ENCODE measurements around the gene PLXDC2. TPM values are rescaled to one million over a fixed set of nuclear protein-coding genes. Genes with fewer than 3 reads are reported as not detected.

The PLXDC2 gene
- total and polyA plus RNA-seq, 2 donors = 7.1 to 8.0 TPM

DNA sequence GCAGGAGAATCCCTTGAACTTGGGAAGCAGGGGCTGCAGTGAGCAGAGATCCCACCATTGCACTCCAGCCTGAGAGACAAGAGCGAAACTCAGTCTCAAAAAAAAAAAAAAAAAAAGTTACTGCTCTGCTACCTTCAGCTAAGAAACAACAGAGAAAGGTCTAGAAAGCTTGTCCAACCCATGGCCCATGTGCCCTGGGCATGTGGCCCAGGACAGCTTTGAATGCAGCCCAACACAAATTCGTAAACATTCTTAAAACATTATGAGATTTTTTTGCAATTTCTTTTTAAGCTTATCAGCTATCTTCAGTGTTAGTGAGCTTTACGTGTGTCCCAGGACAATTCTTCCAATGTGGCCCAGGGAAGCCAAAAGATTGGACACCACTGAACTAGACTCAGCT, 22.9 kb downstream of the PLXDC2 start:
- Histone ChIP-seq H3K4me1 (ENCODE audit: control insufficient read depth in 2 of 2, insufficient read depth in 2 of 2, low read length in 2 of 2) (no peaks in the 10 kb centered on the region), H3K4me3 (ENCODE audit: low read length in 2 of 2) (no peak overlapping the region), H3K27me3 (ENCODE audit: control insufficient read depth in 2 of 2, insufficient read depth in 1 of 2, low read length in 1 of 2) (no peaks in the 10 kb centered on the region), H3K27ac (ENCODE audit: low read depth in 1 of 2, low read length in 1 of 2) (no peak overlapping the region), H3K36me3 (ENCODE audit: control insufficient read depth in 2 of 2, insufficient read depth in 2 of 2, low read length in 1 of 2) (no peaks in the 10 kb centered on the region), H3K9me3 (ENCODE audit: control insufficient read depth in 2 of 2, insufficient read depth in 1 of 2, low read length in 1 of 2) (no peaks in the 10 kb centered on the region)
- WGBS = 95% methylated on average over 3 of the region's 3 CpGs
- DNase-seq (ENCODE audit: low read depth in 6 of 9, low spot score in 9 of 9) = no peak

DNA sequence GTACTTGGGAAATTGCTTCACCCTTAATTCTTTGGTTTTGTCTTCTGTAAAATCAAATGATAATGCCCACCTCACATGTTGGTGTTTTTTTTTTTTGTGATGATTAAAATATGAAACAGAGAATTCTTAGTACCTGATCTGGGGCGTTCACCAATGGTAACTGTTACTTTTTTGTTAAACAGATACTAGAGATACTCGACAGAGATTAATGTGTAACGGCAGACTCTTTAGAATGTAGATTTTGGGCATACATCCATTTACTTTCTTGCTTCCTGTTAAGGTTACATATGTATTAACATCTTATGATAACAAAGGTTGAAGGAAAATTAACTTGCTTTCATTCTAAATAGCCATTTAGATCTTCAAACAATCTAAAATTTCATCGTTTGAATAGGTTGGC, 23.3 kb downstream of the PLXDC2 start:
- Histone ChIP-seq H3K4me3 (ENCODE audit: low read length in 2 of 2) (no peak overlapping the region), H3K27me3 (ENCODE audit: control insufficient read depth in 2 of 2, insufficient read depth in 1 of 2, low read length in 1 of 2) (no peaks in the 10 kb centered on the region), H3K4me1 (ENCODE audit: control insufficient read depth in 2 of 2, insufficient read depth in 2 of 2, low read length in 2 of 2) (no peaks in the 10 kb centered on the region), H3K9me3 (ENCODE audit: control insufficient read depth in 2 of 2, insufficient read depth in 1 of 2, low read length in 1 of 2) (no peaks in the 10 kb centered on the region), H3K36me3 (ENCODE audit: control insufficient read depth in 2 of 2, insufficient read depth in 2 of 2, low read length in 1 of 2) (no peaks in the 10 kb centered on the region), H3K27ac (ENCODE audit: low read depth in 1 of 2, low read length in 1 of 2) (no peak overlapping the region)
- 93% methylated on average over 4 of the region's 4 CpGs for WGBS
- DNase-seq (ENCODE audit: low read depth in 6 of 9, low spot score in 9 of 9) = no peak

DNA sequence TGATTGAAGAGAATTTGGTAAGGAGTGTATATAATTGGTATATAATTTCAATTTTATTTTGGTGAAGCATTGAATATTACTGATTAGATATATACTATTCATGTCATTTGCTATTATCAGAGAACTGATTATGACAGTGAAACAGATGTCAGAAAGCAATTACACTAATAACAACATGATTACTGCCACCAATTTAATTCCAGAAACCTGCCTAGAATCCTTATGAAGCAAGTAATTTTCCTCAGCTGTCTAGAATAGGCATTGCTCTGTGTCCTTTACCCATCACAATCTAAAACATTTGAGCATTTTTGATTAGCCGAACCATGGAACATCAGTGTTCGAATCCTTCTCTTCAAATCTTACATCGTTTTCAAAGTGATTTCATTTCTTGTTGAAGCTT, 24.5 kb downstream of the PLXDC2 start:
- no peaks in the 10 kb centered on the region for H3K9me3 ChIP-seq (ENCODE audit: control insufficient read depth in 2 of 2, insufficient read depth in 1 of 2, low read length in 1 of 2)
- DNase-seq (ENCODE audit: low read depth in 6 of 9, low spot score in 9 of 9) = no peak
- H3K4me3 ChIP-seq (ENCODE audit: low read length in 2 of 2) = no peak overlapping the region
- H3K4me1 ChIP-seq (ENCODE audit: control insufficient read depth in 2 of 2, insufficient read depth in 2 of 2, low read length in 2 of 2) = no peaks in the 10 kb centered on the region
- H3K27me3 ChIP-seq (ENCODE audit: control insufficient read depth in 2 of 2, insufficient read depth in 1 of 2, low read length in 1 of 2) = no peaks in the 10 kb centered on the region
- no peak overlapping the region for H3K27ac ChIP-seq (ENCODE audit: low read depth in 1 of 2, low read length in 1 of 2)
- 96% methylated on average over 3 of the region's 3 CpGs for WGBS
- H3K36me3 ChIP-seq (ENCODE audit: control insufficient read depth in 2 of 2, insufficient read depth in 2 of 2, low read length in 1 of 2) = no peaks in the 10 kb centered on the region

DNA sequence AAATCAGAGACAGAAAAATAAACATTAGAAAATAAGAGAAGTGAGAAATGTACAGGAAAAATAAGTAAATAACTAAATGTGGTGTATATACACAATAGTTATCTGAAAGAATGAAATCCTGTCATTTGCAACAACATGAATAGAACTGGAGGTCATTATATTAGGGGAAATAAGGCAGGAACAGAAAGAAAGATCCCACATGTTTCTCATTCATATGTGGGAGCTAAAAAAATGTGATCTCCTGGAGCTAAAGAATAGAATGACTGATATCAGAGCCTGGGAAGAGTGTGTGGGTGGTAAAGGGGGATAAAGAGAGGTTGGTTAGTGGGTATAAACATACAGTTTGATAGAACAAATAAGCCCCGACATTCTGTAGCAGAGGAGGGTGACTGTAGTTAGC, 27.3 kb downstream of the PLXDC2 start:
- no peak for DNase-seq (ENCODE audit: low read depth in 6 of 9, low spot score in 9 of 9)
- 89% methylated on average over 1 of the region's 1 CpG for WGBS

DNA sequence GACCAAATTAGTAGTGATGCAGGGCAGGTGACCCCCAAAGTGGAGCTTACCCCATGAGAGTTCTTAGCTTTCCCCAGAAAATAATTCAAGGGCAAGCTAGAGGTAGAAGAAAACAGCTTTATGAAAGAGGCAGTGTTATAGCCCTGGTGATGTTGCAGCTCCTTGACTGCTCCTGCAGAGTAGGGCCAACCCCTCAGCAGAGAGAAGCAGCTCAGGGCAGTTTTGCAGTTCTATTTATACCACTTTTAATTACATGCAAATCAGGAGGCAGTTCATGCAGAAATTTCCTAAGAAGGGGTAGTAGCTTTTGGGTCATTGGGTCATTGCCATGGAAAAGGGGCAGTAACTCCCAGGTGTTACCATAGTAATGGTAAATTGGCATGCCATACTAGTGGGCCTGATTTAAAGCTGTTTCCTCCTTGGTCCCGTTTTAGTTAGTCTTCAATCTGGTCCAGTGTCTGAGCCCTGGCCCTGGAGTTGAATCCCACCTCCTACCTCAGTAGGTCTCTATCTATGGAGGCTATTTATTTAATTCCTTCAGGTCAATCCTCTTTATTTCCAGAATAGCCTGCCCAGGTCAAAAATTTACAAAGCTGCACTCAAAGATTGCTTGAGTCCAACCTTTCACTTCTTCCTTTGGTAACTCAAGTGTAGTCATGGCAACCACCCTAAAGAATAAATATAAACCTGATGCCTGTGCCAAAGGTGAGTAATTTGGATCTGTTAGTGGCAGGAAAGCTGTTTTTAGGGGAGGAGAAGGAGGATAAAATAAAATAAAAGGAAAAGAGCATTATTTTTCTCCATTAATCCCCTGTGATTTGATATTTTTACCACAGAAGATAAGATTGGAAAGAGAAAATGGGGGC, 29.5 kb downstream of the PLXDC2 start:
- WGBS = 98% methylated on average over 1 of the region's 1 CpG
- Histone ChIP-seq H3K27me3 (ENCODE audit: control insufficient read depth in 2 of 2, insufficient read depth in 1 of 2, low read length in 1 of 2) (no peaks in the 10 kb centered on the region), H3K4me1 (ENCODE audit: control insufficient read depth in 2 of 2, insufficient read depth in 2 of 2, low read length in 2 of 2) (no peaks in the 10 kb centered on the region), H3K4me3 (ENCODE audit: low read length in 2 of 2) (no peak overlapping the region), H3K36me3 (ENCODE audit: control insufficient read depth in 2 of 2, insufficient read depth in 2 of 2, low read length in 1 of 2) (no peaks in the 10 kb centered on the region), H3K27ac (ENCODE audit: low read depth in 1 of 2, low read length in 1 of 2) (no peak overlapping the region), H3K9me3 (ENCODE audit: control insufficient read depth in 2 of 2, insufficient read depth in 1 of 2, low read length in 1 of 2) (no peaks in the 10 kb centered on the region)
- DNase-seq (ENCODE audit: low read depth in 6 of 9, low spot score in 9 of 9) = no peak

More for the DNA sequence above, 27.3 kb downstream of the PLXDC2 start:
- H3K27me3 ChIP-seq (ENCODE audit: control insufficient read depth in 2 of 2, insufficient read depth in 1 of 2, low read length in 1 of 2) = no peaks in the 10 kb centered on the region
- H3K4me3 ChIP-seq (ENCODE audit: low read length in 2 of 2) = no peak overlapping the region
- H3K27ac ChIP-seq (ENCODE audit: low read depth in 1 of 2, low read length in 1 of 2) = no peak overlapping the region
- H3K9me3 ChIP-seq (ENCODE audit: control insufficient read depth in 2 of 2, insufficient read depth in 1 of 2, low read length in 1 of 2) = no peaks in the 10 kb centered on the region
- H3K36me3 ChIP-seq (ENCODE audit: control insufficient read depth in 2 of 2, insufficient read depth in 2 of 2, low read length in 1 of 2) = no peaks in the 10 kb centered on the region
- H3K4me1 ChIP-seq (ENCODE audit: control insufficient read depth in 2 of 2, insufficient read depth in 2 of 2, low read length in 2 of 2) = no peaks in the 10 kb centered on the region

DNA sequence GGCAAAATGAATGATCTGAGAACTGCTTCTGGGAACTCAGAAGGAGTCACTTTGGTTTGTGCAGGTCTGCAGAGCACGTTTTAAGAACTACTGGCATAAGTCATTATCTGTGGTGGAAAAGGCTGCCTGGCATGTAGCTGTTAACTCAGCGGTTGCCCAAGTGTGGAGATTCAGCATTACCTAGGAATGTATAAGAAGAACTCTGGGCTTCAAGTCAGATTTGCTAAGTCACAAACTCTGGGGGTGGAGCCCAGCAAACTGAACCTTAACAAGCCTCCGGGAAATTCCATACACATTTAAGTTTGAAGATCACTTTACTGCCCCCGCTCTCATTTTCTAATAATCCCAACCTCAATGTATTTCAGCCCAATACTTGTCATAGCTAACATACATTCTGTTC, 31.1 kb downstream of the PLXDC2 start:
- Histone ChIP-seq H3K9me3 (ENCODE audit: control insufficient read depth in 2 of 2, insufficient read depth in 1 of 2, low read length in 1 of 2) (no peaks in the 10 kb centered on the region), H3K36me3 (ENCODE audit: control insufficient read depth in 2 of 2, insufficient read depth in 2 of 2, low read length in 1 of 2) (no peaks in the 10 kb centered on the region), H3K27ac (ENCODE audit: low read depth in 1 of 2, low read length in 1 of 2) (no peak overlapping the region), H3K4me1 (ENCODE audit: control insufficient read depth in 2 of 2, insufficient read depth in 2 of 2, low read length in 2 of 2) (no peaks in the 10 kb centered on the region), H3K4me3 (ENCODE audit: low read length in 2 of 2) (no peak overlapping the region), H3K27me3 (ENCODE audit: control insufficient read depth in 2 of 2, insufficient read depth in 1 of 2, low read length in 1 of 2) (no peaks in the 10 kb centered on the region)
- 91% methylated on average over 4 of the region's 4 CpGs for WGBS
- no peak for DNase-seq (ENCODE audit: low read depth in 6 of 9, low spot score in 9 of 9)

DNA sequence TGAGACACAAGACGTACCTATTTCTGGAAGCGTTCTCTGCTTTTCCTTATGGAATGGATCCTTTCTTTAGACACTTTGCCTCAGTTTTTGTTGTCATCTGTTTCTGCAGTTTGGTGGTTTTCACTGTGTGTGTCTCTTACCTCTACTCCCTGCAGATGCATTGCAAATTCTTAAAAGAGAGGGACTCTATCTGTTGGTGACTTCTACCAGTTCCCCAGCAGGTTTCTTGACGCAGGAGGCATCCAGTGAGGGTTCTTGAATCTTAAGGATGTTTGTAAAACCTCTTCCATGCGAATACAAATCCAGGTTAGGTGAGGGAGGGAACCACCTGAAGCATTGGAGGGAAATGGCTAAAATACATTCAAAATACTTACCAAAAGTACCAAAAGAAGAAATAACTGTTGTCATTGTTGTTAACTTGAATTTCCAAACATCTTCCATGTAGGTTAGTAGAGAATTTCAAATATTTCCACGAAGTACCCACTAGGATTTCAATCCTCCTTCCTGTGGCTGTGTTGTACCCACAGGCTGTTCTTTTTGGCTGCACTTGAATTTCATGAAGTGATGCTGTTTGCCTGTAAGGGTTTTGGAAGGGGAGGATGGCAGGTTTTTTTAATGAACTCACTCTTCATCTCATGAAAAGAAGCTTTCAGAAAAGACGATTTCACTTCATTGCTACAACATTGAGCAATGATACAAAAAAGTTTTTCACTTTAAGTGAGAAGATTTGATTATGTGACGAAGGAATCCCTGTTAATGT, 32.2 kb downstream of the PLXDC2 start:
- WGBS = 93% methylated on average over 7 of the region's 7 CpGs
- no peak for DNase-seq (ENCODE audit: low read depth in 6 of 9, low spot score in 9 of 9)

DNA sequence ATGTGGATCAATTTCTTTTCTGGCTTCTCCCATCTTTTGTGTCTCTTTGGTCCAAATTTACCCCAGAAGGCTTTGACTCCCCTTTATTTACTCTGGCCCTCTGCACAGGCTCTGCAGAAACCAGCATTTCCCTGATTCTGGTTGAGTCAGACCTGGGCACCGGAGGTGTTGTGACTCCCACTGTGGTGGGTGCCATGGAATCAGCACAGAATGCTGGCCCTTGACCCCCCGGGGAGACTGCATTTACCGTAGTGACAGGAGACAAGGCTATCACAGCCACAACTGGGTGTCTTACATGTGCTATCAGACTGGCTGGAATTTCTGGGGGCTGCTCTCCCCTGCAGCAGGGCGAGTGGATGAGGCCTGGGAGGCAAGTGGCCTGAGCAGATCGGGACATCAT, 37.6 kb downstream of the PLXDC2 start:
- WGBS = 87% methylated on average over 5 of the region's 5 CpGs
- H3K27me3 ChIP-seq (ENCODE audit: control insufficient read depth in 2 of 2, insufficient read depth in 1 of 2, low read length in 1 of 2) = no peaks in the 10 kb centered on the region
- H3K4me3 ChIP-seq (ENCODE audit: low read length in 2 of 2) = no peak overlapping the region
- no peak overlapping the region for H3K27ac ChIP-seq (ENCODE audit: low read depth in 1 of 2, low read length in 1 of 2)
- no peak for DNase-seq (ENCODE audit: low read depth in 6 of 9, low spot score in 9 of 9)
- H3K4me1 ChIP-seq (ENCODE audit: control insufficient read depth in 2 of 2, insufficient read depth in 2 of 2, low read length in 2 of 2) = no peaks in the 10 kb centered on the region
- no peaks in the 10 kb centered on the region for H3K36me3 ChIP-seq (ENCODE audit: control insufficient read depth in 2 of 2, insufficient read depth in 2 of 2, low read length in 1 of 2)
- no peaks in the 10 kb centered on the region for H3K9me3 ChIP-seq (ENCODE audit: control insufficient read depth in 2 of 2, insufficient read depth in 1 of 2, low read length in 1 of 2)

More for the DNA sequence above, 32.2 kb downstream of the PLXDC2 start:
- Histone ChIP-seq H3K4me1 (ENCODE audit: control insufficient read depth in 2 of 2, insufficient read depth in 2 of 2, low read length in 2 of 2) (no peaks in the 10 kb centered on the region), H3K4me3 (ENCODE audit: low read length in 2 of 2) (no peak overlapping the region), H3K27ac (ENCODE audit: low read depth in 1 of 2, low read length in 1 of 2) (no peak overlapping the region), H3K9me3 (ENCODE audit: control insufficient read depth in 2 of 2, insufficient read depth in 1 of 2, low read length in 1 of 2) (no peaks in the 10 kb centered on the region), H3K27me3 (ENCODE audit: control insufficient read depth in 2 of 2, insufficient read depth in 1 of 2, low read length in 1 of 2) (no peaks in the 10 kb centered on the region), H3K36me3 (ENCODE audit: control insufficient read depth in 2 of 2, insufficient read depth in 2 of 2, low read length in 1 of 2) (no peaks in the 10 kb centered on the region)

DNA sequence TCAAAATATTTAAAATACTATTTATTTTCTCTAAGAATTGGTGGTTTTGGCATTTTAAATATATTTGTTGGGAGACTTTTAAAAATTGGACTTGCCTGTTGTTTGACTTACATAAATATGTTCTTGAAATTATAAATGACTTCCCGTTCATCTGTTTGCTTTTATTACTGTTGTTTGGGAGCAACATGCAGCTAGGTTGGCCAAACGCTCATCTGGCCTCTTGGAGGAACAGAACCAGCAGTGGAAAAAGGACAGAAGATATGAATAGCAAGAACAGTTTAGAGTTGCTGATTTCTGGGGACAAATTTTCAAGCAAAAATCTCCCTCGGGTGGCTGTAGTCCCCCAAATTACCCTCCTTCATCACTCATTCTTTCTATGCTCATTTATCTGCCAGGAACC, 41.6 kb downstream of the PLXDC2 start:
- DNase-seq (ENCODE audit: low read depth in 6 of 9, low spot score in 9 of 9) = no peak
- WGBS = 96% methylated on average over 3 of the region's 3 CpGs
- no peaks in the 10 kb centered on the region for H3K36me3 ChIP-seq (ENCODE audit: control insufficient read depth in 2 of 2, insufficient read depth in 2 of 2, low read length in 1 of 2)
- H3K9me3 ChIP-seq (ENCODE audit: control insufficient read depth in 2 of 2, insufficient read depth in 1 of 2, low read length in 1 of 2) = no peaks in the 10 kb centered on the region
- H3K4me3 ChIP-seq (ENCODE audit: low read length in 2 of 2) = no peak overlapping the region
- no peaks in the 10 kb centered on the region for H3K4me1 ChIP-seq (ENCODE audit: control insufficient read depth in 2 of 2, insufficient read depth in 2 of 2, low read length in 2 of 2)
- H3K27ac ChIP-seq (ENCODE audit: low read depth in 1 of 2, low read length in 1 of 2) = no peak overlapping the region
- no peaks in the 10 kb centered on the region for H3K27me3 ChIP-seq (ENCODE audit: control insufficient read depth in 2 of 2, insufficient read depth in 1 of 2, low read length in 1 of 2)
